Ovary (tissue), 3 donors: ENCODE data around the gene SCTR.

Experiments used
- POLR2A ChIP-seq: fragments of 450-650 bp; IDR thresholded peaks from one replicate; pipeline ENCODE4 v1.6.1; 2017; ENCODE audit warnings: antibody characterized with exemption, mild to moderate bottlenecking, moderate library complexity
- TF ChIP-seq, protein P1 (sequence below), 3 donors: fragments of 450-650 bp in 2 of 3; fragments of 200-600 bp in 1 of 3; IDR thresholded peaks; one replicate each; pipeline versions ENCODE4 v1.5.1 to v1.8.0; 2016 to 2022; ENCODE audit warnings: antibody characterized with exemption in 3 of 3, mild to moderate bottlenecking in 1 of 3
- donor health status: DM: no; HTN: no; CAD: no.

DNA sequence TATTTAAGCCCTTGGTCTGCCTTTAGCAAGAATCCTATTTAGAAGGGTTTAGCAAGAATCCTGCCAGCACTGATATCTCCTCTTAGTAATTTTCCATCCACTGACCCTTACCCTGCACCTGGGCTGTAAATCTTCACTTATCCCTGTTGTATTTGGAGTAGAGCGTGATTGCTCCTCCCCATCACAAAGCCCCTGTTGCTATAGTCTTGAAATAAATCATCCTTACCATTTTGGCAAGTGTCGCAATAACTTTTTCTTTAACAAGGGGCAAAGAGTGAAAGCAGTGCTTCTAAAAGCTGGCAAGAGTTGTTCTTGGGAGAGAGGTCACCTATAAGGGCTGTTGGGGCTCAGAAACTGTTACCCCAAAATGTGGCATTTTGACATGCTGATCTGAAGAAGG is 3.7 kb upstream of the SCTR start:
- TF ChIP-seq, protein P1, sequence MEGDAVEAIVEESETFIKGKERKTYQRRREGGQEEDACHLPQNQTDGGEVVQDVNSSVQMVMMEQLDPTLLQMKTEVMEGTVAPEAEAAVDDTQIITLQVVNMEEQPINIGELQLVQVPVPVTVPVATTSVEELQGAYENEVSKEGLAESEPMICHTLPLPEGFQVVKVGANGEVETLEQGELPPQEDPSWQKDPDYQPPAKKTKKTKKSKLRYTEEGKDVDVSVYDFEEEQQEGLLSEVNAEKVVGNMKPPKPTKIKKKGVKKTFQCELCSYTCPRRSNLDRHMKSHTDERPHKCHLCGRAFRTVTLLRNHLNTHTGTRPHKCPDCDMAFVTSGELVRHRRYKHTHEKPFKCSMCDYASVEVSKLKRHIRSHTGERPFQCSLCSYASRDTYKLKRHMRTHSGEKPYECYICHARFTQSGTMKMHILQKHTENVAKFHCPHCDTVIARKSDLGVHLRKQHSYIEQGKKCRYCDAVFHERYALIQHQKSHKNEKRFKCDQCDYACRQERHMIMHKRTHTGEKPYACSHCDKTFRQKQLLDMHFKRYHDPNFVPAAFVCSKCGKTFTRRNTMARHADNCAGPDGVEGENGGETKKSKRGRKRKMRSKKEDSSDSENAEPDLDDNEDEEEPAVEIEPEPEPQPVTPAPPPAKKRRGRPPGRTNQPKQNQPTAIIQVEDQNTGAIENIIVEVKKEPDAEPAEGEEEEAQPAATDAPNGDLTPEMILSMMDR (IDR thresholded peaks at IDR 0.05), result no peak
- no peak for TF ChIP-seq POLR2A
